NCI-H146 treated with DMSO at 0.1 percent for 48 hours (cell line): ENCODE results near the gene DEFB114.
"Not testable (repeated sequence)": the region's sequence is repeated elsewhere in the genome, so short reads cannot be mapped to it uniquely, and the experiment has no call there.

ENCODE experiments used
- DNase-seq: peaks from one replicate; lab custom pipeline; 2025; ENCODE audit not compliant: unreplicated experiment; lab: John Stamatoyannopoulos, UW

DEFB114 gene, protein sequence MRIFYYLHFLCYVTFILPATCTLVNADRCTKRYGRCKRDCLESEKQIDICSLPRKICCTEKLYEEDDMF

DNA sequence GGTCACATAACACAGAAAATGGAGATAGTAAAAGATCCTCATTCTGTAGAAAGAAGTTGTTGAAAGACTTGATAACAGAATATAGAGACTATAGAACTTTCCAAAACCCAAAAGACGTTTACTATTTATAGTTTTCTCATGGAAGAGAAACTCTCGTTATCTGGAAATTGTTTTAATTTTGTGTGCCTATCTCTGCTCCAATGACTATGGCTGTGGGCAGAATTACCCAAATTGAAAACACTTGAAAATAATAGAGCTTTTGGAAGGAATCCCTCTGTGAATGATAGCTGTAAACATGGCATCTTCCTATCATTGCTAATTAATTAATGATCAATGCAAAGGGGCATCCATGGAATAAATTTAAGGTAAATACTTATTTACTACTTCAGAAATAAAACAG is at the start of gene DEFB114:
TSS of gene DEFB114 (minus strand) at position 101 of the 400 bp plus-strand sequence. CDS start at position 42, 59 bp downstream.
- no peak for DNase-seq

GRCh38 chr6:50007819-50008218 is 43.9 kb upstream of the DEFB114 start:
- DNase-seq = no peak

- no peak for DNase-seq
Measured at GRCh38 chr6:50003139-50003538, 39.2 kb upstream of the DEFB114 start.

DNA sequence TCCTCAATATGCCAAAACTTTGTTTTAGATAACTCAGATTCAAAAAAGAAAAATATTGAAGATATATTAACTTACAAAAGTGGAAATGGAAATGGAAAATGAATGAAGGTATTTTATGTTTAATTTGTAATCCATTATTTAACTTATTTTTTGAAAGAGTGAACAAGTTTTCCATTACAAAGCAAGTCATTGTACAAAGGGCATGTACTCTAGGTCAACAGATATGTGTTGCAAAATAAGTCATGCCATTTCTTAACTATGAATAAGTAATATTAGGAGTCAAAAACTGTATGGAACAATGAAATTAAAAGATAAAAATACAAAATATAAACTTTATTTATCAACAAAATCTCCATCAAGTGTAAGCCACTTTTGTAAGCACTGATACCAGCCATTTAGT is 31.3 kb upstream of the DEFB114 start:
- DNase-seq = no peak

DNA sequence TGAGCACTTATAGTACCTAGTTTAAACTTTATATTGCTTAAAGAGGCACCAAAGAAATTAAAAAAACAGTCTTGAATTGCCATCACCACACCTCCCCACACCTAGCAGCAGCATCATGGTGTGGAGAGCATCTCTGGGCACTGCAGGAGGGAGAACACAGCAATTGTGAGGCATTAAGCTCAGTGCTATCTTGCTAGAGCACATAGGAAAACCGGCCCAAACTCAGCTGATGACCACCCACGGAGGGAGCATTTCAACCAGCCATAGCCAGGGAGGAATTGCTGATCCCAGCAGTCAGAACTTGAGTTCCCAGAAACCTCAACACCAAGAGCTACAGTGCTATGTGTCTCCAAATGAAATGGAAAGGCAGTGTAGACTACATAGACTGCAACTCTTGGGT is 24.9 kb upstream of the DEFB114 start:
- DNase-seq = no peak

DNA sequence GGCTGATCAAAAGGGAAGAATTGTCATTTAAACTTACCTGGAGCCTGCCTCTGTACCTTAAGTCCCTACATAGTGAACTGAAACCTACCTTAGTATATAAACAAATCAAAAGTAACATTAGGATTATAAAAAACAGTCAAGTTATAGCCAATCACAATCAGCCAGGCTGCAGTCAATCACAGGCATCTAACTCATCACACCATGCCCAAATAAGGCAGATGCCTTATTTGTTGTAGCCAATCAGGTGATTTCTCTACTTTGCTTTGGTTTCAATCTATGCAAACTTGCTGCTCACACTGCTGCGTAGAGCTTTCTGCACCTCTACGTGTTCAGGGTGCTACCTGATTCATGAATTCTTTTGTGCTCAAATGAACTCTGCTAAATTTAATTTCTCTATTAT is 23.8 kb upstream of the DEFB114 start:
- DNase-seq = no peak

GRCh38 chr6:49986551-49986950 is 22.6 kb upstream of the DEFB114 start:
- no peak for DNase-seq

DNA sequence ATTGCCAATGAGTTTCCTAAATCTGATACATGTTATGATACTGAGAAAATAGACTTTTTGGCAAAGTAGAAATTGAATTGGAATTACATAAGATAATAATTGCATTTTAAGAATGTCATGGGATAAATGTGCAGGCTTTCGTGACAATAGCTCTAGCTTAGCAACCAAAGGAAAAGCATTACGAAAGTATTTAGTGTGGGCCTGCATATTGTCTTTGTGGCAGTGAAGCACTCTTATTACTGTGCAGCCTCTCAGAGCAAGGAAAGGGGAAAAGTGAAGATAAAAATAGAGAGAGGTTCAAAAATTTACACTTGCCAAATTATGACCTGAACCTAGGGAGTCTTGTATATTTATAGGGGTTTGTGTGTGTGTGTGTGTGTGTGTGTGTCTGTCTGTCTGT is 18.1 kb upstream of the DEFB114 start:
- no peak for DNase-seq

- DNase-seq = no peak
Measured at GRCh38 chr6:49980898-49981297, 16.9 kb upstream of the DEFB114 start.

DNA sequence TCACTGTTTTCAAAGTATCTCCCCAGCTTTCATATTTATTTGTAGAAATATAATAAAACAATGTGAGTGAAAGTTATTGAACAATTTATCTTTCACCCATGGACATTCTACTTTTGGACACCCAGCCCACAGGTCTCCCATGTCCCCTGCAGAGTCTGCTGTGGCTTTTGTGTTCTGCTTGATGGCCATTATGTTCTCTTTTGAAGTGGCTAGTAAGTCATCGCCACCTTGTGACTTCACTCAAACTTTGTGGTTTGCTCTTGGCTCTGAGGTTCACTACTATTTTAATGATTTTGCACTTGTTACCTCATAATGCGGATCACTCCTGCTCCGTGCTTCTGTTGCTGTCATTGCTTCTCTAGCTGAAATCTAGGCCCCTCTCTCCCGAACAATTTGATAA is 15.6 kb upstream of the DEFB114 start:
- DNase-seq = no peak

DNA sequence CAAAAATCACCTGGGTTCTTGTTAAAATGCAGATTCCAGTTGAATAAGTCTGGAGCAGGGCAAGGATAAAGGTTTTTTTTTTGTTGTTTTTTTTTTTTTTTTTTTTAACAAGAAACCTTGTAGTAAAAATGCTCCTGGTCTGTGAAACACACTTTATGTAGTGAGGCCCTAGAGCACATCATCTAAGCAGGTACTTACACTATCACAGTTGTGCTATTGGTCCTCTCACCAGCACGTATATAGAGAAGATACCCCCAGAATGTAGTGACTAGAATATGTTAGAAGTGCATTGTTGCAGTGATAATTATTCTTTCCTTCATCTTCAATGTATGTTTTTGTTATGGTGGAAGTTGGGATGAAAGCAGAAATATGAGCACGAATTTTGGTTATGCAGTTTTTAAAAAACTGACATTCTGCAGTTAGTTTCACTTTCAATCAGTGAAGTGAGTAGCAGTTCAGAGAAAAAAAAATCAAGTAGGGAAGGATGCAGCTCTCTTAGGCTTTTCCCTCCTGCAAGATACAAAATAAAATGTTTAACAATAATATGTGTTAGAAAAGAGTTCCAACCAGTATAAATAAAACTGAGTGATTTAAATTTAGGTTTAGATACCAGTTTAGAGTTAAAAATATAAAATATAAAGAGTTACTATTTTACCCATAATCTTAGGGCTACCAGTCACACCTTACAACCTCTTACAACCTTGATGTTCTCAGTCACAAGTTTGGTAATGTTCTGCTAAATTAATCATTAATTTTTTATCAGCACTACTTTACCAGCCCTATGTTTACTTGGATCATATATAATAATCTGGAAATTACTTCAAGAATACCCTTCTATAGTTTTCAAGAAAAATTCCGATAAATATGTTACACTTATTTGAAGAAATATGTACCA is 14.6 kb upstream of the DEFB114 start:
- DNase-seq = no peak

DNA sequence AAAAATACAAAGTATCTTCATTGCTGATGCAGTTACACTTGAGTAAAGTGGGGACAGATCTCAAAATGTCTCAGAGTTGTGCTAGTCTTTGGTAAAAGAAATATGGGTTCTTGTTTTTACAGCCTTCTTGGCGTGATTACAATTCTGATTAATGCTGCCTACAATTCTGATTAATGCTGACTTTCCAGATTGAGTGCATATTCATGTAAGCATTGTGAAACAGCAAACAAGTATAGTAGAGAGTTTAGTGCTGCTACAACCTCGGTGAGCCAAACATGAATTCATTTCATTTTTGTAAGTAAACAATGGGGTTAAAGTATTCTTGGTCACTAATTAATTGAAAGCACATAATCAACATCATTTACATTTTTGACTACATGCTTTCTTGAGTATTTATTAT is 5.6 kb upstream of the DEFB114 start, which contains the start of gene DEFB113:
TSS of gene DEFB113 (minus strand) at position 21 of the 400 bp plus-strand sequence. CDS start at position 21, 0 bp downstream.
- no peak for DNase-seq

DNA sequence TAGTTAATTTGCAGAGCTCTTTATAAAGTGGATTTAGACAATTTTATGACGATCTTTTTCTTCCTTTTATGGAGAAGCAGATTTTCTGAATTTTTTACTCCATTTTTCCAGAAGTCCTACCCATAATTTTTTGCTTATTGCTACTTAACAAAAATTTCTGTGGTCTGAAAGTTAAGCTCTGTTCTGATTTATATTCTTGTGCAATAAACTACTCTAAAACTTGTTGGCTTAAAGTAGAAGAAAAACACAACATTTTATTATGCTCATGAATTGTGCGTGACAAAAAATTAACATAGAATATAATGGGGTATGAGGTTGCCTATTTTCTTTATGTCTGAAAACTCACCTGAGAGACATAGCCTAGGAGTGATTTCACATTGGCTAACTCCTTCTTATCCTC is 2.9 kb upstream of the DEFB114 start:
- no peak for DNase-seq

GRCh38 chr6:49966334-49966733 is 2.4 kb upstream of the DEFB114 start:
- no peak for DNase-seq

DNA sequence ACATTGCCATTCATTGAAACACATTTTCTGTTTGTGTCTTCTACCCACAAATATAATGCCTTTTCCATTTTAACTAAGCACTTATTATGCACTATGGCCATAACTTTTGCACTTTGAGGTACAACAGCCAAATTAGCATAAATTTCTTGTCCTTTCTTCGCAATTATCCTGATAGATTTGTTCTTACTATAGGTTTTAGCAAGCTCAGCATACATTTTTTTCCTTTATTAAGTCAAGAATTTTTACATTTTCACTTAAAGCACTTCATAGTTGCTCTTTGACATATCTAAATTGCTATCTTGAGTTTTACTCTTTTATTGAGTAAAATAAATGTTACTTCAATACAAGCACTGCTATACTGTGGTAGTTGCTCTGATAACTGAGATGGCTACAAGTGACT is 5.8 kb downstream of the DEFB114 start:
- no peak for DNase-seq

GRCh38 chr6:49955847-49956246 is 8.1 kb downstream of the DEFB114 start:
- DNase-seq = no peak

- no peak for DNase-seq
Measured at GRCh38 chr6:49951926-49952325, 12.0 kb downstream of the DEFB114 start.

- DNase-seq = no peak
Measured at GRCh38 chr6:49950415-49950751, 13.6 kb downstream of the DEFB114 start.

DNA sequence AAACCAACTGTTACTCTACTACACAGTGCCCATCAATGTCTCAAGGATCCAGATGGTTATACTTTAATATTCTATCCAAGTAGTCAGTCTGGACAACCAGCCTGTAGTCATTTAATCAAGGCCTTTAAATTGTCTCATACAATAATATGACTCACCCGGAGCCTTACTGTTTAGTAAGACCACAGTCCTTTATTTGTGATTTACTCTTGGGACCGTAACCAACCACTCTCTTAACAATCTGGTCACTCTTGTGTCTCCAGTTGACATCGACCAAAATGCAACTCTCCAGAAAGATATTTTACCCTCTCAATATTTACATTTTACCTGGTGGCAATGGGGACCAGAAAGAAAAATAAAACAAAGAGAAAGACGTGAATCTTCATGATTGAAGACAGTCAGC is 14.9 kb downstream of the DEFB114 start:
- no peak for DNase-seq

DNA sequence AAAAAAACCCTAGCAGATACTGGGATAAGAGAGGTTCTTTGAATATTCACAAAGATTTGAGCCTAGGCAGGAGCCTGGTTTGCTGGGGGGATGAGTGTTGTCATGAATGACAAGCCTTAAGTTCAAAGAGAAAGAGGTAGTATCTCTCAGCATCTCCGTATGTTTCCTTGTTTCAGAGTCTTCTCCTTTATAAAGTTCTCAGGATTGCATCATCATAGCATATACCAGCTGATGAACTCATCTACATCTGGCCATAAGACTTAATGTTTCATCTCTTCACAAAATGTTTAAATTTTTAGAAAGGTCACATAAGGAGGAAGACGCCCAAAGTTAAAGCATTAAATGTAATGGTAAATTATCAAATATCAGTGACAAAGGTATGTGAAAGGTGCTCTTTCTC is 17.1 kb downstream of the DEFB114 start:
- DNase-seq = no peak

GRCh38 chr6:49944068-49944467 is 19.9 kb downstream of the DEFB114 start:
- DNase-seq = not testable (repeated sequence)

GRCh38 chr6:49939993-49940498 is 23.9 kb downstream of the DEFB114 start:
- DNase-seq = no peak

GRCh38 chr6:49937811-49938210 is 26.2 kb downstream of the DEFB114 start:
- no peak for DNase-seq
